LoVo (cell line): ENCODE measurements around the gene ERBB4.
"Not testable (repeated sequence)": the region's sequence is repeated elsewhere in the genome, so short reads cannot be mapped to it uniquely, and the experiment has no call there.

Experiments
- DNase-seq: peaks from one replicate; pipeline ENCODE4 v3.0.0-alpha.2; 2016; ENCODE audit warnings: low spot score

Gene ERBB4

GRCh38 chr2:212052412-212053159 is 486.0 kb downstream of the ERBB4 start:
- no peak for DNase-seq

- DNase-seq = no peak
Observed at GRCh38 chr2:212050871-212051270, 487.7 kb downstream of the ERBB4 start.

GRCh38 chr2:212042562-212042961 is 496.0 kb downstream of the ERBB4 start:
- no peak for DNase-seq

GRCh38 chr2:212037062-212037461 is 501.5 kb downstream of the ERBB4 start:
- no peak for DNase-seq

- no peak for DNase-seq
Observed at GRCh38 chr2:212034841-212035585, 503.6 kb downstream of the ERBB4 start.

GRCh38 chr2:212033888-212034287 is 504.7 kb downstream of the ERBB4 start:
- no peak for DNase-seq

- DNase-seq = no peak
Observed at GRCh38 chr2:212032536-212033219, 505.9 kb downstream of the ERBB4 start.

GRCh38 chr2:212032032-212032431 is 506.6 kb downstream of the ERBB4 start:
- DNase-seq = no peak

GRCh38 chr2:212030709-212031108 is 507.9 kb downstream of the ERBB4 start:
- no peak for DNase-seq

GRCh38 chr2:212028798-212029394 is 509.7 kb downstream of the ERBB4 start:
- DNase-seq = no peak

- no peak for DNase-seq
Observed at GRCh38 chr2:212027681-212028628, 510.6 kb downstream of the ERBB4 start.

GRCh38 chr2:212024040-212024439 is 514.6 kb downstream of the ERBB4 start:
- DNase-seq = no peak

GRCh38 chr2:212022966-212023365 is 515.6 kb downstream of the ERBB4 start:
- no peak for DNase-seq

GRCh38 chr2:212021947-212022346 is 516.7 kb downstream of the ERBB4 start:
- no peak for DNase-seq

GRCh38 chr2:212015588-212015987 is 523.0 kb downstream of the ERBB4 start:
- DNase-seq = no peak

GRCh38 chr2:212013626-212014025 is 525.0 kb downstream of the ERBB4 start:
- DNase-seq = no peak

- not testable (repeated sequence) for DNase-seq
Observed at GRCh38 chr2:212010305-212010704, 528.3 kb downstream of the ERBB4 start.

- DNase-seq = no peak
Observed at GRCh38 chr2:212007972-212008371, 530.6 kb downstream of the ERBB4 start.

GRCh38 chr2:212005085-212005671 is 533.4 kb downstream of the ERBB4 start:
- DNase-seq = peak; percentile 25

- no peak for DNase-seq
Observed at GRCh38 chr2:212001325-212001724, 537.3 kb downstream of the ERBB4 start.

GRCh38 chr2:211996857-211997256 is 541.7 kb downstream of the ERBB4 start:
- DNase-seq = no peak
